Limb (tissue), 2 donors: ENCODE measurements around the gene RPP25L.

Source experiments
- DNase-seq, 2 donors: peaks; one replicate each; pipeline ENCODE4 v3.0.0-alpha.2; 2016; ENCODE audit errors: extremely low spot score in 2 of 2

RPP25L gene

DNA sequence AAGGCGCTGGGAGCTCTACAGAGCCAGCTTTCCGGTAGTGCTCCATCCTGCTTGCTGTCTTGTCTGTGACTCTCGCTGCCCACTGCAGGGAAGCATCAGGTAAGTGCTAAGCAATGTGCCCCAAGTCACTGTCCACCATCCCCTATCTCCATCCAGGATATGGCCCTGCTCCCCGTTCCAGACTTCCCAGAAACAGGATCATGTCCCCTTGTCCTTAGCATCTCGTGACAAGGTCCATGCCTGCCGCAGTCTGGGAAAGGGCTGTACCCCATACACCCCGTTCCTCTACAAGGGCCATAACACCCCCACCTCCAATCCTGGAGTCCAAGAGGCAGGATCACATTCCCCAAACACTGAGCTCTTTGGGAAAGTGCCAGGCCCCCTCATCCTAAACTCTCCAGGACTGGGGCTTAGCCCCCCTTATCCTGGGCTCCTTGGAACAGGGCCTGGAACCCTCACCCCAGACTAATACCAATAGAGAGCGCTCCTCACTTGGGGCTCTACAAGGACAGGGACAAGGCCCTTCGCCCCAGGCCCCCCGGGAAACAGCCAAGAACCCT is 566 bp downstream of the RPP25L start:
- DNase-seq = no peak

- no peak for DNase-seq
These were observed 1.3 kb downstream of the RPP25L start for GRCh38 chr9:34610434-34611206.

DNA sequence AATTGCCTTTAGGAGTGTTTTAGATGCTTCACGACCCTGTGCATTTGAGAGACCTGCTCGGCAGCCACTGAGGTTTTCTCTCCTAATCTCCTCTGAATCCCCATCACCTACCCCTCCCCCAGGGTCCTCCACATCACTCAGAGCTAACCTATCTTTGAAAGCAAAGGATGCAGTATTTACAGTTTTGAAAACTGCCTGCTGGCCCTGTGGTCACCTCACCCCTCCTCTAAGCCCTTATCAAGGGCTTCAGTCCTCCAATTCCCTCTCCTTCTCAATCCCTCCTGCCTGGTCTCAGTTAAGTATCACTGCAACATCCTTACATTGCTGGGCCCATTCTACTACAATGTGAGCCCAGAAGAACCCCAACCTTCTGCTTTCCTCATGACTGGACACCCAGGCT is 4.6 kb downstream of the RPP25L start:
- no peak for DNase-seq

DNA sequence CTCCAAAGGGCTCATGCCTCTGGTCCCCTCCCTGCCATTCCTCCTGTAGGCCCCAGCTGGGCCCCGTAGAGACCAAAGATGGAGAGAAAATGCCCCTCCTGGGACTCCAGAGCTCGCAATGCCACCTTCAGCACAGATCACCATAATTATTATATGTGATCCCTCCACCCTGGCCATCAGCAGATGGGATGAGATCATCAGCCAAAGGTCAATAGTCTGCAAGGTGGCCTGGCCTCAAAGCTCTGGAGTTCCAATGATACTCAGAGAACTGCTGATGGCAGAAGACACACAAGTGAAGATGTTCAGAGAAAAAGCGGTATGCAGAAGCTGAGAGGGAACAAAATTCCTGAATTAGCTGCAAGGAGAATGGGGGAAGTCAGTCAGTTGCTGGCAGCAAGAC is 5.0 kb downstream of the RPP25L start:
- no peak for DNase-seq

DNA sequence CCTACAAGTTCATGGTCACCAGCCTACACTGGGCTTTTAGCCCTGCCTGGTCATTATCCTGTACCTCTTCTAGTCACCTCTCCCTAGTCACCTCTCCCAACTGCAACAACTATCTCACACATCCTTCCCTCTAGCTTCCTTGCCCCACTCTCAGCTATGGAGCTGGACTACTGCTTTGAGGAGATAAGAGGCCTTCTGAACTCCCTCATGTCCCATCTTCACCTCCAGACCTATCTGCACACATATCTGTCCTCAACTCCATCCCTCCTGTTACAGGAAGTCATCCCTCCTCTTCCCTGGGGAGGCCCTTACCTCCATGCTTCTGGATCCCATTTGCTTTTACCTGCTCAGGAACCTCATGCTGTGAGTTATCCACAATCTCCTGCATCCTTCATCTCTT is 5.7 kb downstream of the RPP25L start:
- DNase-seq = no peak

DNA sequence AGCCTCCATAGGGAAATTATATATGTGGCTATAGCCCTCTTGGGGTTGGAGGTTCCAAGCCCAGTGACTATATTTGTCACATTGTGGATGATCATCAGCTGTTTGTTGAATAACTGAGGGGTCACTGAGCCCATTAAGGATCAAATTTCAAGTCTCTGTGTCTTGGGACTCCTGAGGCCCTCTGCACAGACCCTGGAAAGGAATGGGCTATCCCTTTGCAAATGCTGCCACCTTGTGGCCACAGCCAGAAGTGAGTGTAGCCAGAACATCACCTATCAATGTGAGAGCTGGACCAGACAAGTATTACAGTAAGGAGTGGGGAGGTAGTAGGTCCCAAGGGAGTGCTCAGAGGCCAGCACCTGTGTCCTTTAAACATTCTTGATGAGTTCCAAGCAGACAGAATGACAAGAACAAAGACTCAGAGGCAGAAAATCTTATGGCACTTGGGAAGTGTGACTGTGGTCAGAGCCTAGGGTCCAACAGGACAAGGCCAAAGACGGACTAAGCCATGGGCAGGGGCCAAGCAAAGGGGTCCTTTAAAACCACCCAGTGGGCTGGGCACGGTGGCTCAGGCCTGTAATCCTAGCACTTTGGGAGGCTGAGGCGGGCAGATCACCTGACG is 8.2 kb downstream of the RPP25L start:
- peak; percentile 65 to 89 for DNase-seq

DNA sequence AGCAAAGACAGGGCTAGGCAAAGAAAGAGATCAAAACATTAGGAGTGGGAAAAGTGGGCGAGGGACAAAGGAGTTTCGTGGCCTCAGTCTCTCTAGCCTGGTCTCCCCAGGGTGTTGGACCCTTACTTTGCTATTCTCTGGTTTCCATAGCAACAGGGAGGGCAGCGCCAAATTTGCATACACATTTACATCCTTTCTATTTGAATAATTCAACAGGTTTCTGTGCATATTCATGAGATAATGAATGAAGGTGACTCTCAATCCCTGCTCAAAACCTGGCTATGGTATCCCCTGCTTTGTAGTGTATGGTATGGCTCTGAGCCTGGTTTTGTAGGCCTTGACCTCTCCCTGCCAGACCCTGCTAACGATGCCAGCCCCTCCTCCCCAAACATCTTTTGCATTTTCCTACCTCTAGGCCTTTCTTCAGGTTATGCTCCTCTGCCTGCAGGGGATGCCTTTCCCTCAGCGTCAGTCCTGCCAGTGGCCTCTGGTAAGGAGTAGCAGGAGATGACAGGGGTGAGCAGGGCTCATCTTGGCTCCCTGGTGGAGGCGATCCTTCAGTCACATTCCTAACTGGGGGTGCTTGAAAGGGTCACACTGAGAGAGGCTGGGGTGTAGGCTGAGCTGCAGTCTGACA is 9.8 kb downstream of the RPP25L start:
- DNase-seq = no peak

DNA sequence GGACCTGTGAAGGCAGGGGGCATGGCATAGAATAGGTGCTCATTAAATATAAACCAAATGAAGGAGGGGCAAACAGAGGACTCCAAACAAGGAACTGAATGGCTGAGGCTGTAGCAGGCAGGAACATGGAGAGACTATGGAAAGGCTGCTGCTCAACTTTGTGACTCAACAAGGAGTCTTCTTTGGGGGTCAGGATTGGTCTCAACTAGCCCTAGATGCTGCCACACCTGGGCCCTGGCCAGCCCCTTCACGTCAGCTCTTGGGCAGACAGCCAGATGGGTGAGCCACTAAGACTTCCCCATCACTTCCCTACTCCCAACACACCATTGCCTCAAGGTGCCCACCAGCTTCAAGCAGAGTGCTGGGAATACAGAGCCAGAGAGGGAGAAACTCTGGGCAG is 11.0 kb downstream of the RPP25L start:
- DNase-seq = no peak

DNA sequence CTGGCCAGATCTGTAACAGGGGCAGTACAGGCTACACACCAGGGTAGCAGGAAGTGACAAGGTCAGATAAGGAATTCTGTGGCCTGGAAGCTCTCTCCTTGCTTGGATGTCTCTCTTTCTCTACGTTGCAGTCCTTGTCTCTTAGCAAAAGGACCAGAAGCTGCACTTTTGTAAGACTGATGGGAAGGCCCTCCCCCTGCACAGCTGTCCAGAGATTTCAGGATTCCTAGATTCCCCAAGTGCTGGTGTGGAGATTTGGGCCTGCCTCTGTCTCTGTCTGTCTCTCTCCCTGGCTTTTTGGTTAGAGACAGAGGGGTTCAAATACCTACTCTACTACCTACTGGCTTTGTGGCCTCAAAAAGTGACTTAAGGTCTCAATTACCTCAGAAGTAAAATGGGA is 12.4 kb downstream of the RPP25L start:
- DNase-seq = no peak

DNA sequence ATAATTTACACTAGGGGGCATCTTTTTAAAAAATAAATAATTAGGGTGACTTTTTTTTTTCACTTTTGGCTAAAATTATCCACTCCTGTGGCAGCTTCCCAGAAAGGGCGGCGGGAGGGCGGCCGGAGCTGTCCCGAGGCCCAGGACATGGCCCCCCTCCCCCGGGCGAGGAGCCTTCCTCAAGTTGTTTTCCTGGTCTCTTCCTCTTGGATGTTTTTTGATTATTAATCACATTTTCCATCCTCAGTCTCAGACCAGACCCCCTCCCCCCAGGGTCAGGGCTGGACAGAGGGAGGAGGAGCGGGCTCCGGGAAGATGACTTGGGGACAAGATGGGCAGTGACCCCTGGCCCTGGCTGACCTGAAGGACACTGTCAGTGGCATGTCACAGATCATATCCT is 17.7 kb downstream of the RPP25L start:
- DNase-seq = no peak

GRCh38 chr9:34592895-34593601 is 18.8 kb downstream of the RPP25L start:
- peak in 1 of 2 donors; percentile 81 for DNase-seq

DNA sequence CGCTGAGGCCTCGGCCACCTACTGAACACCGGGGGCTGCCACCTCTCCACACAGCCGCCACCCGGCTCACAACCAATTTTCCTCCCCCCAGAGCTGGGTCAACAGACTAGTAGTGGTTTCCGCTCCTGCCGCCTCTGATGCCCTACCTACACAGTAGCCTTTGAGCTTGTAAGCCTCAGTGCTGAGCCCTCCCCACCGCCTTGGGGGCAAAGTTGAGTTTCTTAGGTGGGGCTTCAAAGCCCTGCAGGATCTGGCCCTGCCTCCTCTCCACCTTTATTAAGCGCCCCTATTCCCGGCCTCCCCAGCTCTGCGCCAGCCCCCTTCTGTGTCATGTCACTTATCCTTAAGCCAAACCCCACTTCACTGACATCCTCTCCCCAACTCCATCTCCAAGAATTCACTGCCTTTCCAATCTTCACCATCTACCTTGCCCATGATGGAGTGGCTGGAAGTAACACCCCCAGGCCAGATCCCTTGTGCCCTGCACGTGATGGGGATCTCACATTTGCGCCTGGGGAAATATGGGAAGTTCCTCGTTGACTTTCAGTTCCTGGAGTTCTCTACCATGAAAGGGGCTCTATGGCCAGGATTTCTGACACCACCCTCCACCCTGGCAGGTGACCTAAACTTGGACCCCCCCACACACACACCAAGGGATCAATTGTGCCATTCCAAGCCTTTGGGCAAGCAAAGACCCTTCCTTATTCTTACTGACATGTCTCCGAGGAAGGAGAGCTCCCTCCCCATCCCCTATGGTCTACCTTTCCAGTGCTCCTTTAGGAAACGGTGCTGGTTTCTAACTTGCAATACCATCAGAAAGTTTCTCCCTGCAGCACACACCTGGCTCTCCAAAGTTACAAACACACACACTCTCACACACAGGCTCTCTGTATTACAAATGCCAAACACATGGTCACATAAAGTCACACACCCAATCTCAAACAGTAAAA is 19.7 kb downstream of the RPP25L start:
- no peak for DNase-seq

- DNase-seq = peak; percentile 67 to 93
These were observed 20.5 kb downstream of the RPP25L start for GRCh38 chr9:34591248-34591916.

- no peak for DNase-seq
These were observed 21.3 kb downstream of the RPP25L start for GRCh38 chr9:34590381-34591247.

DNA sequence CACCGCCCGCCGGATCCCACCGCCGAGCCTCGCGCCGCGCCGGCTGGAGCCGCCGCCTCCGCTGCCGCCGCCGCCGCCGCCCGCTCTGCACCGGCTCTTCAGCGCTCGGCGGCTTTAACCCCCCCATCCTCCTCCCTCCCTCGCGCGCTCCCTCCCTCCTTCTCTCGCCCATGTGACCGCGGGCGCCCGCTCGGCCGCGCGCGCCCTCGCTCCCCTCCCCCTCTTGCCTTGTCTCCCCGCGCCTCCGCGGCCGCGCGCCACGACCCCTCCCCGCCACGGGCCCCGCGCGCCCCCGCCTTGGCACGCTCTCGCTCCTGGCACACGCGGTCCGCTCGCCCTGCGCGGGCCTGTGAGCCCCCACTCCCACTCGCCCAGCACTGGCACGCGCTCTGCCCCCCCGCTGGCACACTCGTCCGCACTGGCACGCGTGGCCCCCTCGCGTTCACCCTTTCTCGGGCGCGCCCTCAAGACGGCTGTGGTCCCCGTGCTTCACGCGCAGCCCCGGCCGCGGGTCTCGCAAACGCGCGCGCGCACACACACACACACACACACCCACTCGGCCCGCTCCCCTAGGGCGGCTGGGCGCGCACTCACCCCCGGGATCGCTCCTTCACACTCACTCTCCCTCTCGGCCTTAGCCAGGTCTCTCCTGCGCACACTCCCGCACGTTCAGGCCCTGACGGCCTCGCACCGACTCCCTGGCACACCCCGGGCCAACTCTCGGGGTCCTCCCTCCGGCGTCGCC is 22.1 kb downstream of the RPP25L start, which contains the start of gene CNTFR:
Gene CNTFR, minus strand, starts transcription at position 89 of the 745 bp plus-strand sequence. CDS start 20,743 bp downstream, outside the sequence.
- DNase-seq = peak in 1 of 2 donors; percentile 88

- DNase-seq = peak in 1 of 2 donors; percentile 70
These were observed 22.9 kb downstream of the RPP25L start for GRCh38 chr9:34588671-34589635.

DNA sequence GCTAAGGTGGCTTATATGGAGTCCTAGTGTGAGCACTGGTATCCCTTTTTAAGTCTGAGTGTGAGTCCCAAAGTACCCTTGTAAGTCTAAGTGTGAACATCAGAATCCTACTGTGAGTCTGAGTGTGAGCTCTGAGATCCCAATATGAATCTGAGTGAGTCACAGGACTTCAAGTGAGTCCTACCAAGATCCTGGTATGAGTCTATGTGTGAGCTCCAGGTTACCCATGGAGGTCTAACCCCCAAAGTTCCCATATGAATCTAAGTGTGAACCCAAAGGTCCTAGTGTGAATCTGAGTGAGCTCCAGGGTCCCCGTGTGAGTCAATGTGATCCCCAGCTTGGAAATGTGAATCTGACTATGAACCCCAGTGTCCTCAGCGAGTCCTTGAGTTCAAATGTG is 24.6 kb downstream of the RPP25L start:
- no peak for DNase-seq
